Vagina (tissue), 2 donors: ENCODE data around the gene ARHGAP8.

Experiments used
- CTCF ChIP-seq, 3 experiments: fragments of 450-650 bp in 2 of 3; fragments of 200-600 bp in 1 of 3; sonication (generic) in 1 of 3; IDR thresholded peaks; one replicate each; pipeline ENCODE4 v1.5.1; 2017 to 2019; ENCODE audit warnings: antibody characterized with exemption in 3 of 3, mild to moderate bottlenecking in 2 of 3, moderate library complexity in 2 of 3
- POLR2A ChIP-seq, 2 donors: fragments of 450-650 bp; IDR thresholded peaks; one replicate each; pipeline ENCODE4 v1.6.1; 2017; ENCODE audit warnings: antibody characterized with exemption in 2 of 2, mild to moderate bottlenecking in 2 of 2, moderate library complexity in 2 of 2
- POLR2AphosphoS5 ChIP-seq, 2 donors: sonication (generic); formaldehyde crosslinking; IDR thresholded peaks; one replicate each; pipeline ENCODE4 v1.9.0; 2017; ENCODE audit warnings: antibody characterized with exemption in 2 of 2, mild to moderate bottlenecking in 2 of 2, low read depth in 1 of 2; ENCODE audit not compliant: insufficient read depth in 1 of 2

DNA sequence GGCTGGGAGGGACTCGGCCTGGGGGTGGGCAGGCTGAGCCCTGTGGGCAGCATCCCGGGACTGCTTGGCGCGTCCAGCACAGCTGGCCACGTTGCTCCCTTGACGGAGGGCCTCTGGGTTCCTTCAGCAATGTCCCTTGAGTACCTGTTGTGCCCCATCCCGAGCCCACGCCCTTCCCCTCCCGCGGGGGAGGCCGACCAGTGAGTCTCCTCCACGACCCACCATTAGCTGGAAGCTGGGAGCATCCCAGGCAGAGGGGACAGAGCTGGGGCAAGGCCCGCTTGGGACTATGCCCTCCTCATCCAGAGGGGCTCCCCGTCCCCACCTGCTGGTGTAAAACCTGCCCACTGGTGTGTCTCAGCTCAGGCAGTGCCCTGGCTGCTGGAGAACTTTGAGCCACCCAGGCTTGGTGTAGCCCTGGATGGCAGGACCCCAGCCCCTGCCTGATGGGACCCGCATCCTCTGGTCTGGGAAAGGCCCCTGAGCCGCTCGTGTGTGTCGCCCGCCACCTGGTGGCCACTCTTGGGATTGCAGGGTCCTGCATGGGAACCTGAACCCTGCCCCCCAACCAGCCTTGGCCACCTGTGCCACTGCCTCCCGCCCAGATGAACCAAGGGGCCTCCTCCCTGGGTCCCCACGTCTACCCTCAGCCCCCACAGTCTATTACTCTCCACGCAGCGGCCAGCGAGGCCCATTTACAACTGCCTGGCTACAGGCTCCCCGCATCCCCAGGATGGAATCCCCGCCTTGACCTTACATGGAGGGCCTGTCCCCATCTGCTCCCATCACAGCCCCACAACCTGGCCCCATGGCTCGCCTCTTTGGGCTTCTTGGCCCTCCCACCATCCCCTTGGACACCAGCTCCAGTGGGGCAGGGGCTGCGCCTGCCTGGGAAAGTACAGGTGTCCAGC lies 16.6 kb upstream of the ARHGAP8 start:
- peak; percentile 97 to 100 (median 98) for TF ChIP-seq CTCF (IDR thresholded peaks at IDR 0.05)
- TF ChIP-seq POLR2A (IDR thresholded peaks at IDR 0.05) = no peak
- TF ChIP-seq POLR2AphosphoS5 (IDR thresholded peaks at IDR 0.05; ENCODE audit: insufficient read depth in 1 of 2, low read depth in 1 of 2) = no peak
